SK-N-SH (cell line): ENCODE results near the gene WWC2. TPM values are rescaled to one million over a fixed set of nuclear protein-coding genes. Genes with fewer than 3 reads are reported as not detected.
A peak's percentile ranks its signal among the peaks of the same experiment; 100 is the strongest.

ENCODE experiments used
- CTCF ChIA-PET: fragments of 300-600, 350-600 bp; formaldehyde crosslinking; extraction: SDS; loops from one replicate; lab custom pipeline; 2021; lab: Yijun Ruan, JAX
- POLR2A ChIA-PET: fragments of 350-600 bp; sonication (Branson Sonifier 250); formaldehyde crosslinking; extraction: SDS; loops from one replicate; lab custom pipeline; 2020; ENCODE audit warnings: antibody characterized with exemption, inconsistent platforms; lab: Yijun Ruan, JAX
- DNase-seq: peaks from one replicate; pipeline ENCODE4 v3.0.0; 2012
- H2AFZ ChIP-seq: fragments of 200-600 bp; sonication (generic); 2 replicates; pipeline ENCODE4 v1.8.1; 2016; ENCODE audit warnings: antibody characterized with exemption, mild to moderate bottlenecking, low read depth
- H3F3A ChIP-seq: fragments of 200-600 bp; sonication (generic); replicated peaks from 2 replicates; pipeline ENCODE3; 2016; ENCODE audit warnings: antibody characterized with exemption, mild to moderate bottlenecking; ENCODE audit not compliant: insufficient read depth
- H3K27ac ChIP-seq, 2 experiments: fragments of 200-500 bp in 1 of 2; fragments of 200-600 bp in 1 of 2; sonication (Bioruptor generic) in 1 of 2; sonication (generic), shearing (Covaris generic) in 1 of 2; 2 replicates each; pipeline versions ENCODE4 v1.5.1 to v1.6.1; 2014 to 2016; ENCODE audit warnings: low read depth in 2 of 2, inconsistent platforms in 1 of 2, low read length in 1 of 2, mild to moderate bottlenecking in 1 of 2, mixed read lengths in 1 of 2
- H3K27me3 ChIP-seq: fragments of 200-600 bp; sonication (generic), shearing (Covaris generic); 2 replicates; pipeline ENCODE4 v1.6.1; 2016; ENCODE audit warnings: mixed run types; ENCODE audit not compliant: insufficient read depth
- H3K36me3 ChIP-seq, 2 experiments: fragments of 200-500 bp in 1 of 2; fragments of 200-600 bp in 1 of 2; sonication (Bioruptor generic) in 1 of 2; sonication (generic) in 1 of 2; replicated peaks in 1 of 2; 2 replicates each; pipeline versions ENCODE3 to v1.5.1; 2014 to 2016; ENCODE audit warnings: low read length in 1 of 2, mild to moderate bottlenecking in 1 of 2; ENCODE audit not compliant: insufficient read depth in 2 of 2, control insufficient read depth in 1 of 2
- H3K4me1 ChIP-seq, 2 experiments: fragments of 200-500 bp in 1 of 2; fragments of 200-600 bp in 1 of 2; sonication (Bioruptor generic) in 1 of 2; sonication (generic), shearing (Covaris generic) in 1 of 2; 2 replicates each; pipeline versions ENCODE4 v1.5.1 to v1.6.1; 2014 to 2016; ENCODE audit warnings: low read depth in 1 of 2, low read length in 1 of 2, mixed run types in 1 of 2; ENCODE audit not compliant: insufficient read depth in 2 of 2, control insufficient read depth in 1 of 2
- H3K4me2 ChIP-seq: fragments of 200-600 bp; sonication (generic), shearing (Covaris generic); 2 replicates; pipeline ENCODE4 v1.6.1; 2017; ENCODE audit warnings: mixed run types
- H3K4me3 ChIP-seq, 2 experiments: fragments of 200-500 bp in 1 of 2; fragments of 200-600 bp in 1 of 2; sonication (Bioruptor generic) in 1 of 2; sonication (generic), shearing (Covaris generic) in 1 of 2; 2 replicates each; pipeline versions ENCODE4 v1.5.1 to v1.8.1; 2014 to 2016; ENCODE audit warnings: low read depth in 2 of 2, inconsistent platforms in 1 of 2, low read length in 1 of 2, mild to moderate bottlenecking in 1 of 2, mixed read lengths in 1 of 2, moderate library complexity in 1 of 2
- H3K79me2 ChIP-seq: fragments of 200-600 bp; sonication (generic); 2 replicates; pipeline ENCODE4 v1.8.1; 2017; ENCODE audit warnings: mild to moderate bottlenecking; ENCODE audit not compliant: insufficient read depth
- H3K9ac ChIP-seq: fragments of 200-600 bp; sonication (generic); 2 replicates; pipeline ENCODE4 v1.6.1; 2017; ENCODE audit warnings: mixed run types
- H3K9me2 ChIP-seq: fragments of 200-600 bp; sonication (generic); 2 replicates; pipeline ENCODE4 v1.6.1; 2017; ENCODE audit warnings: mixed run types
- H3K9me3 ChIP-seq: fragments of 200-600 bp; sonication (generic); 2 replicates; pipeline ENCODE4 v1.6.1; 2017; ENCODE audit warnings: mixed run types, mild to moderate bottlenecking, moderate library complexity
- H4K20me1 ChIP-seq: fragments of 200-600 bp; sonication (generic); 2 replicates; pipeline ENCODE4 v1.6.1; 2017; ENCODE audit warnings: mild to moderate bottlenecking, mixed run types; ENCODE audit not compliant: insufficient read depth
- CTCF ChIP-seq: fragments of 200-600 bp; sonication (generic); IDR thresholded peaks from 2 replicates; pipeline ENCODE4 v1.6.1; 2017; ENCODE audit warnings: antibody characterized with exemption, mild to moderate bottlenecking, moderate library complexity
- FOSL2 ChIP-seq: IDR thresholded peaks from 2 replicates; pipeline ENCODE4 v1.4.0; 2012; ENCODE audit warnings: low read depth, mild to moderate bottlenecking, moderate library complexity, borderline replicate concordance
- FOXJ3 ChIP-seq: sonication (generic); formaldehyde crosslinking; IDR thresholded peaks from 2 replicates; pipeline ENCODE4 v1.5.1; 2020; ENCODE audit warnings: mild to moderate bottlenecking, missing genetic modification reagents
- FOXM1 ChIP-seq: IDR thresholded peaks from 2 replicates; pipeline ENCODE4 v1.4.0; 2012; ENCODE audit warnings: low read depth, mild to moderate bottlenecking
- MAX ChIP-seq: IDR thresholded peaks from 2 replicates; pipeline ENCODE4 v1.4.0; 2012; ENCODE audit warnings: low read depth
- MEF2A ChIP-seq: IDR thresholded peaks from 2 replicates; pipeline ENCODE4 v1.4.0; 2012; ENCODE audit warnings: low read depth, borderline replicate concordance
- MXI1 ChIP-seq: IDR thresholded peaks from 2 replicates; pipeline ENCODE4 v1.6.1; 2012; ENCODE audit warnings: mild to moderate bottlenecking, low read depth, low read length, improper control_type of control experiment
- NRF1 ChIP-seq: IDR thresholded peaks from 2 replicates; pipeline ENCODE4 v1.6.1; 2012; ENCODE audit warnings: low read depth, mild to moderate bottlenecking, low read length
- PBX3 ChIP-seq: IDR thresholded peaks from 2 replicates; pipeline ENCODE4; 2012
- RFX5 ChIP-seq: IDR thresholded peaks from 2 replicates; pipeline ENCODE4 v1.6.1; 2012; ENCODE audit warnings: mild to moderate bottlenecking, improper control_type of control experiment, low read length
- RXRA ChIP-seq: IDR thresholded peaks from 2 replicates; pipeline ENCODE4 v1.4.0; 2012; ENCODE audit warnings: low read depth, mild to moderate bottlenecking, borderline replicate concordance
- SIN3A ChIP-seq: IDR thresholded peaks from 2 replicates; pipeline ENCODE4 v1.6.1; 2012; ENCODE audit warnings: low read depth, mild to moderate bottlenecking, low read length, moderate library complexity, borderline replicate concordance
- TEAD4 ChIP-seq: IDR thresholded peaks from 2 replicates; pipeline ENCODE4 v1.4.0; 2012; ENCODE audit warnings: mild to moderate bottlenecking, borderline replicate concordance; ENCODE audit not compliant: insufficient read depth
- ZBTB33 ChIP-seq: IDR thresholded peaks from 2 replicates; pipeline ENCODE4 v1.4.0; 2012; ENCODE audit warnings: low read depth, borderline replicate concordance
- whole genome bisulfite sequencing: methylation state at CpG from one replicate; pipeline ENCODE4 v1.1.6; 2017; ENCODE audit warnings: low lambda C conversion rate; 5-methylcytosine and 5-hydroxymethylcytosine counted together
- polyA plus RNA-seq, 3 experiments: library from polyadenylated mRNA; depleted of rRNA; stranded (reverse); fragments of >200 nt; gene quantifications; 2 replicates each; pipeline ENCODE4 v1.2.3, GENCODE V29; 2012

The WWC2 gene
- polyA plus RNA-seq, 1 of the 3 experiments (the other 2 are of a cell fraction), result 18.4 TPM

- WGBS, result 69% methylated on average over 37 of the region's 43 CpGs
- peak overlapping the region; percentile 97; the same call in 1 of the 2 replicates for H3K4me2 ChIP-seq
- no peaks in the 10 kb centered on the region for H3K36me3 ChIP-seq
- peak overlapping the region; percentile 85; the same call in 1 of the 2 replicates for H2AFZ ChIP-seq
- ChIA-PET CTCF (interaction anchor here (0.8 to 4.2 kb wide), 9 partner anchors 16 to 165 kb away, joined by 3 to 16 read pairs (median 4); no protein-coding TSS in a partner anchor), POLR2A (no interaction called here)
- H3K4me3 ChIP-seq, result peak overlapping the region; percentile 86 to 94; a peak in 3 of 4 replicates
- no peaks in the 10 kb centered on the region for H3K9me3 ChIP-seq
- H3F3A ChIP-seq, result peaks cover 9% of the 10 kb centered on the region
- TF ChIP-seq FOXJ3 (CRISPR knock-in tag) (no peak), FOXM1 (no peak), MXI1 (no peak), FOSL2 (no peak), RXRA (no peak), SIN3A (no peak), TEAD4 (no peak), ZBTB33 (no peak), CTCF (no peak), RFX5 (no peak), MEF2A (no peak), PBX3 (no peak), NRF1 (no peak), MAX (no peak)
- peak overlapping the region in 1 of 2 experiments; percentile 96; a peak in 2 of 4 replicates for H3K27ac ChIP-seq
- peaks cover 2 to 38% of the 10 kb centered on the region in 2 experiments for H3K4me1 ChIP-seq
- H3K9me2 ChIP-seq, result no peaks in the 10 kb centered on the region
- H3K79me2 ChIP-seq, result peaks cover 32% of the 10 kb centered on the region
- H4K20me1 ChIP-seq, result peaks cover 21% of the 10 kb centered on the region
- H3K9ac ChIP-seq, result peak overlapping the region; percentile 98
- DNase-seq, result no peak
- H3K27me3 ChIP-seq, result no peaks in the 10 kb centered on the region
Observed at GRCh38 chr4:183097231-183098018, 1.6 kb upstream of the WWC2 start.
